RWPE1 (cell line): ENCODE data around the gene GNG4.
A peak's percentile ranks its signal among the peaks of the same experiment; 100 is the strongest.

Experiments
- CTCF ChIA-PET: fragments of 350-600 bp; sonication (Branson Sonifier 250); formaldehyde crosslinking; extraction: SDS; loops from one replicate; lab custom pipeline; 2021; lab: Yijun Ruan, JAX
- POLR2A ChIA-PET: fragments of 400-600 bp; formaldehyde crosslinking; extraction: SDS; loops from one replicate; lab custom pipeline; 2020; ENCODE audit warnings: antibody characterized with exemption; ENCODE audit not compliant: low non-redundant PET; lab: Yijun Ruan, JAX
- DNase-seq: peaks from one replicate; pipeline ENCODE4 v3.0.0; 2012; ENCODE audit warnings: low spot score
- H3K27ac ChIP-seq: fragments of 450-650 bp; 2 replicates; pipeline ENCODE4 v1.5.1; 2017
- TF ChIP-seq, protein P1 (sequence below): fragments of 450-650 bp; conservative IDR thresholded peaks from 2 replicates; pipeline ENCODE4 v1.5.1; 2017; ENCODE audit warnings: low read depth, mild to moderate bottlenecking

The GNG4 gene

DNA sequence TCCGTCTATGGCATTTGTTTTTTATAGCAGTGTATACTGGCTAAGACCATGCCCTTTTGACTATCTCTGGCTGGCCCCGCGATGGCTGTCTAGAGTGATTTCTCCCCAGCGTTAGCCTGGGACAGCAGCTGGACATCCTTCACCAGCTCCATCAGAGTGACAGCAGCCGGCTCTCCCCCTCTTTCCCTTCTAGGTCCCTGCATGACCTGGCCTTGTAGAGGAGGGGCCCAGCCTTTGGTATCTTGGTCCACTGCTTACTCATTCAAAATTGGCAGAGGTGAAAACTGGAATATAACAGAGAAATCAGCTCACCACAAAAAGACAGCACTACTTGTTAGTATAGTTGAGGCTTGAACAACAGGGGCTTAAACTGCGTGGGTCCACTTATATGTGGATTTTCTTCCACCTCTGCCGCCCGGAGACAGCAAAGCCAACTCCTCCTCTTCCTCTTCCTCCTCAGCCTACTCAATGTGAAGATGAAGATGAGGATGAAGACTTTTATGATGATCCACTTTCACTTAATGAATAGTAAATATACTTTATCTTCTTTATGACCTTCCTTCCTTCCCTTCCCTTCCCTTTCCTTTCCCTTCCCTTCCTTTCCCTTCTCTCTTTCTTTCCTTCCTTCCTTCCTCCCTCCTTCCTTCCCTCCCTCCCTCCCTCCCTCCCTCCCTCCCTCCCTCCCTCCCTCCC is 116.0 kb downstream of the GNG4 start:
- ChIA-PET CTCF (interaction anchor here (0.6 kb wide), 1 partner anchor 249 kb away, joined by 7 read pairs; no protein-coding TSS in a partner anchor), POLR2A (no interaction called here)
- DNase-seq: no peak
- H3K27ac ChIP-seq: peak overlapping the region; percentile 86
- TF ChIP-seq, protein P1, sequence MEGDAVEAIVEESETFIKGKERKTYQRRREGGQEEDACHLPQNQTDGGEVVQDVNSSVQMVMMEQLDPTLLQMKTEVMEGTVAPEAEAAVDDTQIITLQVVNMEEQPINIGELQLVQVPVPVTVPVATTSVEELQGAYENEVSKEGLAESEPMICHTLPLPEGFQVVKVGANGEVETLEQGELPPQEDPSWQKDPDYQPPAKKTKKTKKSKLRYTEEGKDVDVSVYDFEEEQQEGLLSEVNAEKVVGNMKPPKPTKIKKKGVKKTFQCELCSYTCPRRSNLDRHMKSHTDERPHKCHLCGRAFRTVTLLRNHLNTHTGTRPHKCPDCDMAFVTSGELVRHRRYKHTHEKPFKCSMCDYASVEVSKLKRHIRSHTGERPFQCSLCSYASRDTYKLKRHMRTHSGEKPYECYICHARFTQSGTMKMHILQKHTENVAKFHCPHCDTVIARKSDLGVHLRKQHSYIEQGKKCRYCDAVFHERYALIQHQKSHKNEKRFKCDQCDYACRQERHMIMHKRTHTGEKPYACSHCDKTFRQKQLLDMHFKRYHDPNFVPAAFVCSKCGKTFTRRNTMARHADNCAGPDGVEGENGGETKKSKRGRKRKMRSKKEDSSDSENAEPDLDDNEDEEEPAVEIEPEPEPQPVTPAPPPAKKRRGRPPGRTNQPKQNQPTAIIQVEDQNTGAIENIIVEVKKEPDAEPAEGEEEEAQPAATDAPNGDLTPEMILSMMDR: no peak

DNA sequence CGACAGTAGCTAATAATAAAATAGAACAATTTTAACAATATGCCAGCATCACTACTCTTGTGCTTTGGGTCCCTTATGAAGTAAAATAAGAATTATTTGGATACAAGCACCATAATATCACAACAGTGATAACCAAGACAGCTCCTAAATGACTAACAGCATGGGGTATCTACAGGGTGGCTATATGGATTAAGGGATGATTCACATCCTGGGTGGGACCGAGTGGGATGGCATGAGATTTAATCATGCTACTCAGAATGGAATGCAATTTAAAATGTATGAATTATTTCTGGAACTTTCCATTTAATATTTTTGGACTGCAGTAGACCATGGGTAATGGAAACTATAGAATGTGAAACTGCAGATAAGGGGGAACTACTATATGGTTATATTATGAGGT is 117.2 kb downstream of the GNG4 start:
- ChIA-PET CTCF (no interaction called here), POLR2A (no interaction called here)
- peak; percentile 86 for DNase-seq
- TF ChIP-seq, protein P1: no peak
- peak overlapping the region; percentile 86 for H3K27ac ChIP-seq

DNA sequence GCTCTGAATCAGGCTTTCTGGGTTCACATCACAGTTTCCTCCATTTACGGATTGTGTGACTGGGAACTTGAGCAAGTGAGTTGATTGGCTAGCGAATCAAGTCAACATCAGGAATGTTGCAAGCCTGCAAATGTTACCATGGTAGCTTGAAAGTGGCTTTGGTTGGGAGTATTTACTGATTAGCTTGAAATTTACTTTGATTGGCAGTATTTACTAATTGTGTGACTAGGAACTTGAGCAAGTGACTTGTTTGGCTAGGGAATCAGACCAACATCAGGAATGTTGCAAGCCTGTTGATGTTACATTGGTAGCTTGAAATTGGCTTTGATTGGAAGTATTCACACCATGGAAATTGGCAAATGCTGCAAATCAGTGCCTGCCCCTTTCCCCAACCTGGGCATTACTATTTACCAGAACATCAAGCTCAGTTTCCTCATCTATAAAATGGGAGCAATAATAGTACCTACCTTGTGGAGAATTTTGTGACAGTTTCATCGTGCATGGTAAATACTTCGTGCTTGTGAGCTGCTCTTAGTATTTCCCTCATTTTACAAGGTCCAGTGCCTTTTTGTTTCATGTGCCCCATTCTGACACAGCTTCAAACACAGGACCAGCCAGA is 122.3 kb downstream of the GNG4 start:
- H3K27ac ChIP-seq: no peak overlapping the region
- no peak for DNase-seq
- ChIA-PET CTCF (interaction anchor here (0.7 to 1.1 kb wide), 3 partner anchors 30 to 74 kb away, joined by 3 to 5 read pairs (median 4); no protein-coding TSS in a partner anchor), POLR2A (no interaction called here)
- TF ChIP-seq, protein P1: no peak

DNA sequence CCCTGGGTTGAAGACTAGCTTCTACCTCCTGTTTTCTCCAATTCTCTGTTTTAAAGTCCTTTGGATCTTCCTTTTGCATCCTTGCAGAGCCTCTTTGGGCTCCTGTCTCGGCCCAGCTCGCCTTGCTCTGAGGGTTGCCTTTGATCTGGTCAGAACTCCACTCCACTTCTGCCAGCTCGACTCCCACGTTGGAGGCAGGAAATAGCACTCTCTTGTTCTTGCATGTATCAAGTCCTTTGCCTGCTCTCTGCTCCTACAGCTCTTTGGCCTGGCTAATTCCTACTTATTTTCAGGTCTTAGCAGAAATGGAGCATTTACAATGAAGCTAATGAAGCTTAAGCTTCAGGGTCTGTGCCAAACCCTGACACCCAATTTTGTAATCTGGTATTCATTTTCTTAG is 124.3 kb downstream of the GNG4 start:
- no peak overlapping the region for H3K27ac ChIP-seq
- CTCF ChIA-PET: interaction anchor here (0.6 to 1.1 kb wide), 2 partner anchors 9 to 314 kb away, joined by 3 read pairs; no protein-coding TSS in a partner anchor
- no peak for DNase-seq
- TF ChIP-seq, protein P1: no peak
- POLR2A ChIA-PET: no interaction called here

DNA sequence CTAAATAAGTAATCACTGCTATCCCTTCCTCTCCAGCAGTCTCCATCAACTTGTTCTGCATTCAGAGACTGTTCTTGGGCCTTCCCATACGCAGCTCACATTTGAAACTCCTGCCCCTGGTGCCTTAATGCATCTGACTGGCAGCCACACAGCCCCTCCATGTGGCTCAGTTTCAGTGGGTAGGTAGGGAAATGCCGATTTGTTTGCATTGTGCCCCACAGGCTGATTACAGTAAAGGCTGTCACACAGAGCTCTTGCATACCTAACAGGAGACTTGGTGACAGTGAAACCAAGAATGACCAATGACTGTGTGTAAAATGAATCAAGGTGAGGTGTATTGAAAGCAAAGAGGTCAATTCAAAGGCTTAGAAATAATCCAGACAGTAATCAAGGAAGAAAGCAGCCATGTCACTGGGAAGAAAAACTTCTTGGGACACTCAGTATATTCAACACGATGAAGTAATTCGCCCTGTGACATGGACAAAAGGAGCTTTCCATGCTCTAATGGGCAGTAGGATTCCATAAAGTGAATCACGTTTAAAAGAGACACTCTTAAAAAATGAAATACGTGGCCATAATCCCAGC is 132.6 kb downstream of the GNG4 start:
- TF ChIP-seq, protein P1: no peak
- ChIA-PET CTCF (interaction anchor here (0.7 to 1.2 kb wide), 3 partner anchors 8 to 1133 kb away, joined by 3 to 7 read pairs (median 4); no protein-coding TSS in a partner anchor), POLR2A (interaction anchor here (0.5 kb wide), 1 partner anchor 447 kb away, joined by 5 read pairs; no protein-coding TSS in a partner anchor)
- no peak for DNase-seq
- H3K27ac ChIP-seq: no peak overlapping the region

DNA sequence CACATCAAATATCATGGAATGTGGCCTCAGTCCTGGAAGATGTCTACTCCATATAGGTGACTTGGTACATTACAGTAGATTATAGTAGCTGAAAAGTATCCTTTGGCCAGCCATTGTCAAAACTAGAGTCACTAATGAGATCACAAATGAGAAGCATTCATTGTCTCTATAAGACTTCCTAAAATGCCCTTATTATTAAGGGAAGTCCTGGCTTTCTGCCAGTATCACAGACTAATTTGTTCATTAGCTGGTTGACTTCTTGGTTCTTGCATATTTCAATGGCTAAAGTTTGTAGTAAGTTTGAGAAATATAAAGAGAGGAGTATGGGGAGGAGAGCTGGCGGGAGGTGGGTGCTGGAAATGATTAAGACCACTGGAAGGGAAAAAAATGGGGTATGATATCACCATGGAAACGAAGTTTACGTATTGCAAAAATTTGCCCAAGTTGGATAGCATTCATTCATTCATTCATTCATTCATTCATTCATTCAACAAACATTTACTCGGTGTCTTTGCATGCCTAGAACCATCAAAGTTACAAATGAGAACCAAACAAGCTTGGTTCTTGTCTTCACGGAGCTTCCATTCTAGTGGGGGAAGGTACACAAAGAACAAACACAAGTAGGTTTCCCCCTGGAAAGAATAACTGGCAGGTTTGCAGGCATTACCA is 133.6 kb downstream of the GNG4 start:
- no peak overlapping the region for H3K27ac ChIP-seq
- CTCF ChIA-PET: interaction anchor here (0.8 to 1.0 kb wide), 3 partner anchors 9 to 455 kb away, joined by 3 read pairs; no protein-coding TSS in a partner anchor
- no peak for DNase-seq
- TF ChIP-seq, protein P1: no peak
- POLR2A ChIA-PET: no interaction called here
